HepG2 (cell line): ENCODE measurements around the gene ZNF19. TPM values are rescaled to one million over a fixed set of nuclear protein-coding genes. Genes with fewer than 3 reads are reported as not detected.
A peak's percentile ranks its signal among the peaks of the same experiment; 100 is the strongest.

Experiments used
- ARID4A ChIP-seq: sonication (generic); formaldehyde crosslinking; IDR thresholded peaks from 2 replicates; pipeline ENCODE4 v1.5.0; 2020; ENCODE audit warnings: mild to moderate bottlenecking, missing genetic modification reagents, borderline replicate concordance
- BATF2 ChIP-seq: sonication (generic); formaldehyde crosslinking; IDR thresholded peaks from 2 replicates; pipeline ENCODE4 v1.8.0; 2022; ENCODE audit warnings: mild to moderate bottlenecking, missing genetic modification reagents, moderate library complexity
- FOXC1 ChIP-seq: sonication (generic); formaldehyde crosslinking; IDR thresholded peaks from 2 replicates; pipeline ENCODE4 v1.8.0; 2022; ENCODE audit warnings: mild to moderate bottlenecking, missing genetic modification reagents, borderline replicate concordance
- HNF1B ChIP-seq: sonication (generic); formaldehyde crosslinking; IDR thresholded peaks from 2 replicates; pipeline ENCODE4 v1.5.1; 2020; ENCODE audit warnings: mild to moderate bottlenecking, moderate library complexity, missing genetic modification reagents
- KLF12 ChIP-seq: sonication (generic); formaldehyde crosslinking; IDR thresholded peaks from 2 replicates; pipeline ENCODE4 v1.4.0; 2020; ENCODE audit warnings: missing genetic modification reagents, borderline replicate concordance
- PPARG ChIP-seq: conservative IDR thresholded peaks from 2 replicates; pipeline ENCODE4 v1.6.1; 2016; ENCODE audit warnings: missing biosample characterization, missing genetic modification reagents
- TGIF2 ChIP-seq: IDR thresholded peaks from 2 replicates; pipeline ENCODE4 v1.6.1; 2016; ENCODE audit warnings: control low read depth, missing compliant biosample characterization
- YEATS2 ChIP-seq: sonication (generic); formaldehyde crosslinking; IDR thresholded peaks from 2 replicates; pipeline ENCODE4 v1.4.0; 2020; ENCODE audit warnings: missing genetic modification reagents, borderline replicate concordance
- ZNF256 ChIP-seq: sonication (generic); formaldehyde crosslinking; conservative IDR thresholded peaks from 2 replicates; pipeline ENCODE4 v1.4.0; 2020; ENCODE audit warnings: missing genetic modification reagents
- ZNF432 ChIP-seq: sonication (generic); formaldehyde crosslinking; IDR thresholded peaks from 2 replicates; pipeline ENCODE4 v1.5.0; 2020; ENCODE audit warnings: missing genetic modification reagents, mild to moderate bottlenecking, borderline replicate concordance
- ZNF563 ChIP-seq: sonication (generic); formaldehyde crosslinking; IDR thresholded peaks from 2 replicates; pipeline ENCODE4 v1.8.0; 2022; ENCODE audit warnings: mild to moderate bottlenecking, moderate library complexity, missing genetic modification reagents
- polyA plus RNA-seq, 8 experiments: library from polyadenylated mRNA; depleted of rRNA in 3 of 8; stranded (reverse) in 7 of 8; unstranded in 1 of 8; fragments of >200 nt; fragmentation: Illumina TruSeq in 4 of 8; extraction: Trizol in 4 of 8; gene quantifications; 2 replicates each; pipeline versions ENCODE4 v1.2.1 to v1.2.3, GENCODE V29; 2011 to 2016; ENCODE audit warnings: low read depth in 4 of 8, missing spikeins in 1 of 8, mixed read lengths in 1 of 8; ENCODE audit not compliant: insufficient read depth in 1 of 8
- total RNA-seq, 5 experiments: library from RNA; depleted of rRNA; stranded (reverse); fragments of >200 nt; fragmentation: Illumina TruSeq; extraction: Trizol; gene quantifications; 2 replicates each; pipeline ENCODE4 v1.2.3, GENCODE V29; 2016; ENCODE audit warnings: low read depth in 1 of 5
- TF ChIP-seq, protein P1 (sequence below): sonication (generic); formaldehyde crosslinking; IDR thresholded peaks from 2 replicates; pipeline ENCODE4 v1.4.0; 2020; ENCODE audit warnings: missing genetic modification reagents, borderline replicate concordance
- TF ChIP-seq, protein P2 (sequence below): sonication (generic); formaldehyde crosslinking; IDR thresholded peaks from 2 replicates; pipeline ENCODE4 v1.8.0; 2022; ENCODE audit warnings: low read depth, missing genetic modification reagents
- TF ChIP-seq, protein P3 (sequence below): sonication (generic); formaldehyde crosslinking; IDR thresholded peaks from 2 replicates; pipeline ENCODE4 v1.4.0; 2020; ENCODE audit warnings: missing genetic modification reagents, borderline replicate concordance

The ZNF19 gene
- total and polyA plus RNA-seq, 2 of the 13 experiments (the other 11 are each of a cell fraction or from before 2014, with no cell fraction given) = 3.2 to 5.8 TPM

- no peak for TF ChIP-seq HNF1B (CRISPR knock-in tag)
- peak; percentile 83 for TF ChIP-seq ARID4A (CRISPR knock-in tag)
- peak; percentile 87; the same call in 1 of the 2 replicates for TF ChIP-seq YEATS2 (CRISPR knock-in tag)
- TF ChIP-seq, protein P1, sequence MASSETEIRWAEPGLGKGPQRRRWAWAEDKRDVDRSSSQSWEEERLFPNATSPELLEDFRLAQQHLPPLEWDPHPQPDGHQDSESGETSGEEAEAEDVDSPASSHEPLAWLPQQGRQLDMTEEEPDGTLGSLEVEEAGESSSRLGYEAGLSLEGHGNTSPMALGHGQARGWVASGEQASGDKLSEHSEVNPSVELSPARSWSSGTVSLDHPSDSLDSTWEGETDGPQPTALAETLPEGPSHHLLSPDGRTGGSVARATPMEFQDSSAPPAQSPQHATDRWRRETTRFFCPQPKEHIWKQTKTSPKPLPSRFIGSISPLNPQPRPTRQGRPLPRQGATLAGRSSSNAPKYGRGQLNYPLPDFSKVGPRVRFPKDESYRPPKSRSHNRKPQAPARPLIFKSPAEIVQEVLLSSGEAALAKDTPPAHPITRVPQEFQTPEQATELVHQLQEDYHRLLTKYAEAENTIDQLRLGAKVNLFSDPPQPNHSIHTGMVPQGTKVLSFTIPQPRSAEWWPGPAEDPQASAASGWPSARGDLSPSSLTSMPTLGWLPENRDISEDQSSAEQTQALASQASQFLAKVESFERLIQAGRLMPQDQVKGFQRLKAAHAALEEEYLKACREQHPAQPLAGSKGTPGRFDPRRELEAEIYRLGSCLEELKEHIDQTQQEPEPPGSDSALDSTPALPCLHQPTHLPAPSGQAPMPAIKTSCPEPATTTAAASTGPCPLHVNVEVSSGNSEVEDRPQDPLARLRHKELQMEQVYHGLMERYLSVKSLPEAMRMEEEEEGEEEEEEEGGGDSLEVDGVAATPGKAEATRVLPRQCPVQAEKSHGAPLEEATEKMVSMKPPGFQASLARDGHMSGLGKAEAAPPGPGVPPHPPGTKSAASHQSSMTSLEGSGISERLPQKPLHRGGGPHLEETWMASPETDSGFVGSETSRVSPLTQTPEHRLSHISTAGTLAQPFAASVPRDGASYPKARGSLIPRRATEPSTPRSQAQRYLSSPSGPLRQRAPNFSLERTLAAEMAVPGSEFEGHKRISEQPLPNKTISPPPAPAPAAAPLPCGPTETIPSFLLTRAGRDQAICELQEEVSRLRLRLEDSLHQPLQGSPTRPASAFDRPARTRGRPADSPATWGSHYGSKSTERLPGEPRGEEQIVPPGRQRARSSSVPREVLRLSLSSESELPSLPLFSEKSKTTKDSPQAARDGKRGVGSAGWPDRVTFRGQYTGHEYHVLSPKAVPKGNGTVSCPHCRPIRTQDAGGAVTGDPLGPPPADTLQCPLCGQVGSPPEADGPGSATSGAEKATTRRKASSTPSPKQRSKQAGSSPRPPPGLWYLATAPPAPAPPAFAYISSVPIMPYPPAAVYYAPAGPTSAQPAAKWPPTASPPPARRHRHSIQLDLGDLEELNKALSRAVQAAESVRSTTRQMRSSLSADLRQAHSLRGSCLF (CRISPR knock-in tag) = peak; percentile 97
- TF ChIP-seq ZNF256 (CRISPR knock-in tag) = peak; percentile 98
- TF ChIP-seq FOXC1 = no peak; the same call in 1 of the 2 replicates
- peak; percentile 88 for TF ChIP-seq BATF2
- peak; percentile 78 for TF ChIP-seq PPARG (CRISPR knock-in tag)
- TF ChIP-seq, protein P2, sequence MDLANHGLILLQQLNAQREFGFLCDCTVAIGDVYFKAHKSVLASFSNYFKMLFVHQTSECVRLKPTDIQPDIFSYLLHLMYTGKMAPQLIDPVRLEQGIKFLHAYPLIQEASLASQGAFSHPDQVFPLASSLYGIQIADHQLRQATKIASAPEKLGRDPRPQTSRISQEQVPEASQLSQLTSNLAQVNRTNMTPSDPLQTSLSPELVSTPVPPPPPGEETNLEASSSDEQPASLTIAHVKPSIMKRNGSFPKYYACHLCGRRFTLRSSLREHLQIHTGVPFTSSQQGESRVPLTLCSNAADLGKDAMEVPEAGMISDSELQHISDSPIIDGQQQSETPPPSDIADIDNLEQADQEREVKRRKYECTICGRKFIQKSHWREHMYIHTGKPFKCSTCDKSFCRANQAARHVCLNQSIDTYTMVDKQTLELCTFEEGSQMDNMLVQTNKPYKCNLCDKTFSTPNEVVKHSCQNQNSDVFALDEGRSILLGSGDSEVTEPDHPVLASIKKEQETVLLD (CRISPR knock-in tag) = peak; percentile 52; the same call in 1 of the 2 replicates
- TF ChIP-seq TGIF2 (CRISPR knock-in tag) = peak; percentile 99
- TF ChIP-seq, protein P3, sequence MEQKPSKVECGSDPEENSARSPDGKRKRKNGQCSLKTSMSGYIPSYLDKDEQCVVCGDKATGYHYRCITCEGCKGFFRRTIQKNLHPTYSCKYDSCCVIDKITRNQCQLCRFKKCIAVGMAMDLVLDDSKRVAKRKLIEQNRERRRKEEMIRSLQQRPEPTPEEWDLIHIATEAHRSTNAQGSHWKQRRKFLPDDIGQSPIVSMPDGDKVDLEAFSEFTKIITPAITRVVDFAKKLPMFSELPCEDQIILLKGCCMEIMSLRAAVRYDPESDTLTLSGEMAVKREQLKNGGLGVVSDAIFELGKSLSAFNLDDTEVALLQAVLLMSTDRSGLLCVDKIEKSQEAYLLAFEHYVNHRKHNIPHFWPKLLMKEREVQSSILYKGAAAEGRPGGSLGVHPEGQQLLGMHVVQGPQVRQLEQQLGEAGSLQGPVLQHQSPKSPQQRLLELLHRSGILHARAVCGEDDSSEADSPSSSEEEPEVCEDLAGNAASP (CRISPR knock-in tag) = peak; percentile 79
- TF ChIP-seq ZNF432 (CRISPR knock-in tag) = no peak
- TF ChIP-seq ZNF563 (CRISPR knock-in tag) = peak; percentile 98
- peak; percentile 89; the same call in 1 of the 2 replicates for TF ChIP-seq KLF12
Observed at GRCh38 chr16:71467810-71468209, 21.3 kb downstream of the ZNF19 start (continued).
